T-helper 22 cell (primary cell): Measurements from ENCODE around the gene ITPR1.
"Not testable (repeated sequence)": the region's sequence is repeated elsewhere in the genome, so short reads cannot be mapped to it uniquely, and the experiment has no call there.

Source experiments
- DNase-seq: peaks from one replicate; pipeline ENCODE4 v3.0.0-alpha.2; 2020; ENCODE audit warnings: low read depth

Gene ITPR1

DNA sequence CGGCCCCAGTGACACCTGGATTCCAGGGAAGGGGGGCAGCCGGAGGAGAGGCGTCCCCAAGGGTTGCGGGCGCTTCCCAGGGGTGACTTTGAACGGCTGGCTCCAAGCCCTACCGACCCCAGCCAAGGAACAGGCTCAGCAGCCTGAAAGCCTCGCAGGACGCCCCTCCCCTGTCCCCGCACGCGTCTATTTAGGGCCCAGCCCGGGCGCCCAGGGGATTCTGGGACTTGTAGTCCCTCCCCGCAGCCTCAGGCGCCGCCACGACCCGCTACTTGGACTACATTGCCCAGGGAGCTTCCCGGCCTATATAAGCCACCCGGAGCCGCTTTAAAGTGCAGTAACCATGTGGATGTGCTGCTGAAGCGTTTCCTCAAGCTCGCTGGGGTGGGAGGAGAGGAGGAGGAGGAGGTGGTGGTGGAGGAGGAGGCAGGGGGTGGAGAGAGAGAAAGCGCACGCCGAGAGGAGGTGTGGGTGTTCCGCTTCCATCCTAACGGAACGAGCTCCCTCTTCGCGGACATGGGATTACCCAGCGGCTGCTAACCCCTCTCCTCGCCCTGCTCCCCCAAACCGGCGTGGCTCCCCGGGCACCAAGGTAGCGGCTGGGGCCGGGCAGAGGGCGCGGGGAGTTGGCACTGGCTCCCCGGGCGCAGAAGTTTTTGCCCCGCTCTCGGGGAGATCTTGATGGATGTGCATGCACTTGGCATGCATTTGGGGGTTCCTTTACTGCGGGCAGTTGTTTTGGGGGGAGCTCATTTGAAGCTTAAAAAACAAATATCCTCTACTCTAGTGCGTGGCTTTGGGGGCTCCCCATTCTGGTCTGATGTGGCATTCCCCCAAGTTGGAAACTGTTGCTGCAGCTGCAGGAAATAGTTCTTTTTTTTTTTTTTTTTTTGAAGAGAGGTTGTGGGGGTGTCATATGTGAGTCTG, at the start of gene ITPR1:
TSS of gene ITPR1 (plus strand) at position 335 of the 927 bp plus-strand sequence. CDS start 23,144 bp downstream, outside the sequence.
- DNase-seq: peak; percentile 98

DNA sequence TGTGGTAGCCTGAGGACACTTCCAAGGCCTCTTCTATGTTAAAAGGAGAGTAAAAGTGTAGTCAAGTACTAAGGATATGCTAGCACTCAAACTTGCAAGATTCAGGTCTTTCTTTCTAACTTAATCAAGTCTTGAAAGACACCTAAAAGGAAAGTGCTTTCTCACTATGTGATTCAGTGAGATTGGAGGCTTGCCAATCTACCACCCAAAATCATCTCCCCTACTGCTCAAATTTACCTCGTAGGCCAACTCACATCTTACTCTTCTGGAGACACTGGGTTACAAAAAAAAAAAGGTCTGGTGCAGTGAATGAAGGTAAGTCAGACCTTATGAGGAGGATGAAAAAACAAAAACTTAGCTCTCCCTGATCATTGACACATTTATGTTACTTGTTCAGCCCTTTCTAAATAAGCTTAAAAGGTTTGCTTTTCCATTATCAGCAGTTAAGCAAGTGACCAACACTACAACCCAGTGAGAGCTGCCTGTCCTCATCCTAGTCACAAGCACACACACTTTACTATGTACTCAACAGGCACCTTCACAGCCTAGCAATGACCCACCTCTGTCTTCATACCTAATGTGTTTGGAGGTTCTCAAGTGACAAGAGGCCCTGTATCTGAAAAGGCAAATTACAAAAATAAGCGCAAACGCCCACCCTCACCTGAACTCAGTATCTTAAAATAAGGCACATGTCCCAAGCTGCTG, 45.7 kb upstream of the ITPR1 start:
- no peak for DNase-seq

DNA sequence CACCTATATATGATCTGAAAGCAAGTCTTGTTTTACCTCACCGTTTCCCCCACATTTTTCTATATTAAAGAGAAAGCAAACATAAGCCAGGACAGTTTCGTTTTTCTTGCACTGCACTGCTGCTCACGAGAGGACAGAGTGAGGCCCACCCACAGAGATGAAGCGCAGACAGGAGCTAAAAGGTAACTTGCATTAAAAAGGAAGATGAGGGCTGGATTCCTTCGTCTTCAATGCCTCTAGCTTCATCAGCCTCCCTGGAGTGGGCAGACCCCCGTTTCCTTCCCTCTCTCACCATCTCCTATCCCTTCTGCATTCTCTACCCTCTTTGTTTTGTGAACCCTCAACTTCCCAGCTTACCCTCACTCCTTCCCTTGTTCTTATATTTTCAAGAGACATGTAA, 45.0 kb upstream of the ITPR1 start:
- DNase-seq: no peak

DNA sequence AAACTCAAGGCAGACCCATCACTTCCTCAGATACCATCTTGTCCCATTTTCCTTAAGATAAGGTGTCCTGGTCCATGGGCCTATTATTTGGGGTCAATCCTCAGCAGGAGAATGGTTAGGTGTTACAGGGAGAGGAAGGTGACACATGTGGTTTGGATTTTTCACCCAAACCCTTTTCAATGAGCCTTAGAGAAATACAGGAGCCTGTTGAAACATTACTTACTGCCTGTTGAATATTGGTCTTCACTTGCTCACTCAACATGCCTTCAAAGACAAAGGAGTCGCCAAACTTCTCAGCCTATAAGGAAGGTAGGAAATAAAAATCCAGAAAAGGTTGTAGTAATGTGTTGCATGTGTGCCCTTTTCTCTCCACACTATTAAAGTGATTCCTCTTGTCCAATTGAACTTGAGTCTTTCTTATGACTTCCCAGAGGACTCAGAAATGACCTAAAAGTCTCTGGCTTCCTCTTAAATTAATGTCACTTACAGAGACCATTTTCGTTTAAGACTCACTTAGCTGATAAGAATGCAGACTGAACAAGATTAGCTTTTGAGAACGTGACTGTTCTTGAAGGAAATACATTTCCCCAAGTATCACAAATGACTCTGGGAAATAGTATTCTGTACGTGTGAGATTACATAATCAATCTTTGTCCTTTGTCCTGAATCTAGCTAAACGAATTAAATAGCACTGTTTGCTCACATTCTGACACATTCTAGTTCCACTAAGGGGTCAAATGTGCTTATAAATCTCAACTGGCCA, 43.9 kb upstream of the ITPR1 start:
- DNase-seq: no peak

DNA sequence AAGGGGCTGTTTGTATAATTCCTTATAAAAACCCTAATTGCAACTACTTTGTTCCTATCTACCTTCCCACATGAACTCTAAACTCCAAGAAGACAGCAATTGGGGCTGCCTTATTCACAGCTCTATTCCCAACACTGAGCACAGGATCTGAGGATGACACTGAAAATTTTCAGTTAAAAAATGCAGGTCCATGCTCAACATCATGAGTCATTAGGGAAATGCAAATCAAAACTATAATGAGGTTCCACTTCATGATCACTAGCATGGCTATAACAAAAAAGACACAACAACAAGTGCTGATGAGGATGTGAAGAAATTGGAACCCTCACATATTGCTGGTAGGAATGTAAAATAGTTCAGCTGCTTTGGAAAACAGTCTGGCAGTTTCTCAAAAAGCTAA, 39.0 kb upstream of the ITPR1 start:
- no peak for DNase-seq

DNA sequence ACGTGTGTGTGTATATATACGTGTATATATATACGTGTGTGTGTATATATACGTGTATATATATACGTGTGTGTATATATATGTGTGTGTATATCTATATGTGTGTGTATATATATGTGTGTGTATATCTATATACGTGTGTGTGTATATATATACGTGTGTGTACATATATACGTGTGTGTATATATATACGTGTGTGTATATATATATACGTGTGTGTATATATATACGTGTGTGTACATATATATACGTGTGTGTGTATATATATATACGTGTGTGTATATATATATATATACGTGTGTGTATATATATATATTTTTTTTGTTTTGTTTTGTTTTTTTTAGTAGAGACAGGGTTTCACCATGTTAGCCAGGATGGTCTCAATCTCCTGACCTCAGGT, 36.4 kb upstream of the ITPR1 start:
- not testable (repeated sequence) for DNase-seq

DNA sequence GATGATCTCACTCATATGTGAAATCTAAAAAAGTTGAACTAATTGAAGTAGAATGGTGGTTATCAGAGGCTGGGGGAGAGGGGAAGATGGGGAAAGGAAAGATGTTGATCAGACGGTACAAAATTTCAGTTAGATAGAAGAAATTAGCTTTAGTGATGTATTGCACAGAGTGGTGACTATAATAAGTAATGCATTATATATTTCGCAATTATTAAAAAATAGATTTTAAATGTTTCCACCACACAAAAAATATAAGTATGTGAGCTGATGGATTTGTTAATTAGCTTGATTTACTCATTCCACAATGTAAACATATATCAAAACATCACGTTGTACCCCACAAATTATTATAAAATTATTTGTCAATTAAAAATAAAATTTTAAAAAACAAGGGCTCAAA, 34.2 kb upstream of the ITPR1 start:
- DNase-seq: no peak

DNA sequence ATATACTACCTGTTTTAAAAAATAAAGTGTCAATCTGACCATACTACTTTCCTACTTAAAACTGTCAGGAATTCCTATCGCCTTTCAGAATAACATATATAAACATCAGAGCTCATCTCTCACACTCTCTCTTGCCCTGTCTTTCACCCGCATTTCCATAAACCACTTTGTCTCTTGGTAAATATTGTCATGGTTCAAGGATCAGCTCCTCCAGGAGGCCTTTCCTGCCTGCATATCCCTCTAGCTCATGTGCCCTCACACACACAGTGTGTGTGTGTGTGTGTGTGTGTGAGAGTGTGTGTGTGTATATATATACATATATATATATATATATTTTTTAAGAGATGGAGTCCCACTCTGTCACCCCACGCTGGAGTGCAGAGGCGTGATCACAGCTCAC, 32.8 kb upstream of the ITPR1 start:
- DNase-seq: no peak

DNA sequence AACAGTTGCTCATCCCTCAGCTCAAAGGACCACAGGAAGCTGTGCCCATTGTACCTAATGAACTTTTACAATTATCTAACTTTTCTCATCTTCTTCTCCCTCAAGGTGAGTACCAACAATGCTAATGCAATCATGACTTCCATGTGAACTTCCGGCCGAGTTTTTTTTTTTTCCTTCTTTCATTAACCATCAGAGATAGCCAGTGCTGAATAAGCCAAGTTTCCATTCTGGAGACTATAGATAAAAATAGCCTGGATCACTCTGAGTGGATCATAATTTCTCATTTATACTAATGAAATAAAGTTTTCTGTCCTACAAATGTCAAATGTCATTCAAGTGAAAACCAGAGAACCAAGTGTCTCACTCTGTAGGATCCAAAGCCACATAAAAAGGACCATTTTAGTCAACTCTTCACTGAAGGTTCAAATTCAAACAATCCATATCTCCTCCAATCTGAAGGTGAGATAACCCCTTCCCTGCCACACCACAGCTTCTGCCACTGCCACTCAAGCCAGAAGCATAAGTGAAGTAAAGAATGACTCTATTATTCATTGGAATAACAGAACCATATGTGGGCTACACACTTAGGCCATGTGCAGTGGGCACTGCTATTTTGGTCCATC, 31.6 kb upstream of the ITPR1 start:
- DNase-seq: no peak

DNA sequence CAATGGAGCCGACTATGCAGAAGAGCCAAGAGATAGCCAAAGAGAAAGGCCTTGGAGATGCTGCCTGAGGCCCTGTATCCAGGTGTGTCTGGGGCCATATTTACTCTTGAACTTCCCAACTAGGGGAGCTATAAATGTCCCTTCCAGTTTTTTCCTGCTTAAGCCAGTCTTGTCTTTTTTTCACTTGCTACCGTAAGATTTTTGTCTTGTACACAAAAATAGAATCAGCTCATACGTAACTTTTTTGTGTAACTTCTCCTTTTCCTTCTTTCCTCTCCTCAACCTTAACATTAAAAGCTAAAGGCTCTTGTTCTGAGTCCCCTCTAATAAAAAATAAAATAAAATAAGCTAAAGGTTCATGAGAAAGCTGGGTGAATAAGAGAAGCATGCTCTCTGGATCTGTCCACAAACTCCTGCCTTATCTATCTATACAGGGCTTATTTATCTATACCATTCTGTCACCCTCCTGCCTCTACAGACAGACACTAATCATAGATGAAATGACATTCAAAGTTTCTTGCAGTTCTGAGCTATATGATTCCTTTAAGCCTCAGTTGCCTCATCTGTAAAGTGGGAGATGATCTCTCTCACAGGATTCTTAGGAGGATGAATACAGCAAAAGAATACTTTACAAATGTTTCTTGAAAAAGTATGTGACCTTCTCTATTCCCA, 30.6 kb upstream of the ITPR1 start:
- no peak for DNase-seq

DNA sequence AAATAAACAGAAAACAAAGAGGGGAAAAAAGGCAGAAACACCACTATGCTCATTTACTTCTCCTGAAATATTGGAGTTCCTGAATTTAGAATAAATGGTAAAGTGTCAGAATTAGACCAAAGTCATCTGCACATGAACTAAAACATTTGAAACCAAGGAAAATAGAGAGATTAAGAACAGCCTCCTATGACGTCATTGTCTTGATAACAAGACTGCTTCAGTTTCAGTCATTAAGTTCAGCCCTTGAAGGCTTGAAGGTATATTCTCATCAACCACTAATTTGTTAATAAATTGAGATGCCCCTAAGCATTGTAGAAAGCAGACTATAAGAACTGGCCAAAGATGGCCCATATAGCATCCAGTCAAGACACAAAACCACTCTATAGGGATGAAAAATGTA, 28.6 kb upstream of the ITPR1 start:
- DNase-seq: no peak

DNA sequence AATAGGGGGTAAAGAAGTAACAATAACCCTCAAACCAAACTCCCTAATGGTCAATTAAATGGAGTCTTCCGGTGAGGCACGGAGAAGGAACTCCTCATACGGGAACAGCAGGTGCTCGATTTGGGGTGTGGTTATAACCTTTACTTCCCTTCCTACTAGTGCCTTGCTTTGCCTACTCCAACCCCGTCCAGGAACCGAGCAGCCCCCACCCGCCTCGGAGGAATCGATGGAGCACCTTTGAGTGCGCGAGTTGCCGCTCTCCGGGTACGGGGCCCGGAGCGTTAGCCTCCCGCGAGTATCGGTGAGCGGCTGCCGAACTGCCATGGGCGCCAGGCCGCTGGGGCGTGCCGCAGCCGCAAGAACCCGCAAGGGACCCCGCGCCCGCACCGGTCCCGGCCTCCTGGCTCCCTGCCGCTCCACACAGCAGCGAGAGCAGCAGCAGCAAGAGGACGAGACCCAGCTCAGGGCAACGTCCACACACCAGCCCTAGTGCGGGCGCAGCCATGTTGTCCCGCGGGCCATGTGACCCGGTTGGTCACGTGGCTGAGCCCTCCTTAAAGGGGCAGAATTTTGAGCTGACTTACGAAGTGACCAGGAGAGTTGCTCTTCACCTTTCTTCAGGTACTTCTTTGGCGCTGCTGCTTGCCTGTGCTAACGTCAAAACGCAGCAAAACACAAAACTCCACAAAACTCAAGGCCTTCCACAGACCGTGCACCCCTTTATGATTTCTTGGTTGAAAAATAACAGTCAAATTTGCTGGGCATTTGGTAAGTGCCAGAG, 26.2 kb upstream of the ITPR1 start, which contains the start of gene SUMF1:
TSS of gene SUMF1 (minus strand) at position 529 of the 781 bp plus-strand sequence. CDS start at position 505, 24 bp downstream.
- DNase-seq: peak; percentile 58

DNA sequence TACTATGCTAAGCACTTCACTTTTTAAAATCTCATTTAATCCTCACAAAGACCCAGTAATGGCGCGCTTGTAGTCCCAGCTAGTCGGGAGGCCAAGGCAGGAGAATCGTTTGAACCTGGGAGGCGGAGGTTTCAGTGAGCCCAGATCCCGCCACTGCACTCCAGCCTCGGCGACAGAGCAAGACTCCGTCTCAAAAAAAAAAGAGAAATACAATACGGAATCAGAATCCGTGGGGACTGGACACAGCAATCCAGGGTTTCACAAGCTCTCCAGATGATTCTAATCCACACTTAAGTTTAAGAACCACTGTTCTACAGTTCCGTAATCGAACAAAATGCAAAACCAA, 25.7 kb upstream of the ITPR1 start:
- DNase-seq: no peak

DNA sequence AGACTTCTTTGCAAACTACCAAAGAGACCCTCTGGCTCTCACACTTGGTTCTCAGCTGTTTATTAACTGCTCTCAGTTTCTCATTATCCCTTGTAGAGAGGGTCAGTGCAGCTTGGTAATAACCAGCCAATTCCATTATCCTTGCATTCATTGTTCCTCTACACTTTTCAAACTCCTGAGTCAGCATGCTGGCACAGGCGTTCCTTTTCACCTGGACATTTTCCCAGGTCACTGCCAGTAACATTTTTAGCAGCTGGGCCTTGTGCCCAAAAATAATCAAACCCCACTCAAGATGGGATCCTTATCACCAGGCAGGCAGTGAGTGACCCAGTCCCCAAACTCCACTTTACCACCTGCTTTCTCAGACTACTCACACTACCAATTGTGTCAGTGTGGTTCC, 21.2 kb upstream of the ITPR1 start:
- DNase-seq: no peak

DNA sequence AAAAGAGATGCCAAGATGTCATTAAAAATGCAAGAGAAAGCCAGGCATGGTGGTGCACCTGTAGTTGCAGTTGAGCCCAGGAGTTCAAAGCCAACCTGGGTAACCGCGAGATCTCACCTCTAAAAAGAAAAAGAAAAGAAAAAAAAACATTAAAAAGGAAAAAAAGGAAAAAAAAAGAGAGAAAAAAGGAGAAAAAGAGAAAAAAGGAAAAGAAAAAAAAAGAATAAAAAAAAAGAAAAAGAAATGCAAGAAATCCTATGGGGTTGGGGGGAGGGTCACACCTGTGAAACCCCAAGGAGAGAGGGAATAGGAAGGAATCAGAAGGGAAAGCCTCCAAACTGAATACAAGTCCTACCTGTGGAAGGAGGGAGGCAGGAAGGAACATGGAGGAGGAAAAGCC, 20.8 kb upstream of the ITPR1 start:
- no peak for DNase-seq

DNA sequence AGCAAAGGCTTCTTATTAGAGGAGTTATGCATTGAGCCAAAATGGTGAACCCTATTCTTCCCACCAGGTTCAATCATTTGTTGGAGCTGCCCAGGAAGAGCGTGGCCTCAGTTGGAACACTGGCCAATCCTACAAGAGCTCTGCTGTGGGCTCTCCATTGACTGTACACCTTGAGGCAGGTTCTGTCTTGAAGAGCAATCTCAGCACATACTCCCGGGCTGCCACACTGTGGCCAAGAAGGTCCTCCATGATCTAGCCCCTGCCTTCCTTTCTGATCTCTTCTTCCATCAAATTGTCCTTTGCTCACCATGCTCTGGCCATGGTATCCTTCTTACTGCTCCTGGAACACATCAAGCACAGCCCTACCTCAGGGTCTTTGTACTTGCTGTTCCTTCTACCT, 20.4 kb upstream of the ITPR1 start:
- no peak for DNase-seq

DNA sequence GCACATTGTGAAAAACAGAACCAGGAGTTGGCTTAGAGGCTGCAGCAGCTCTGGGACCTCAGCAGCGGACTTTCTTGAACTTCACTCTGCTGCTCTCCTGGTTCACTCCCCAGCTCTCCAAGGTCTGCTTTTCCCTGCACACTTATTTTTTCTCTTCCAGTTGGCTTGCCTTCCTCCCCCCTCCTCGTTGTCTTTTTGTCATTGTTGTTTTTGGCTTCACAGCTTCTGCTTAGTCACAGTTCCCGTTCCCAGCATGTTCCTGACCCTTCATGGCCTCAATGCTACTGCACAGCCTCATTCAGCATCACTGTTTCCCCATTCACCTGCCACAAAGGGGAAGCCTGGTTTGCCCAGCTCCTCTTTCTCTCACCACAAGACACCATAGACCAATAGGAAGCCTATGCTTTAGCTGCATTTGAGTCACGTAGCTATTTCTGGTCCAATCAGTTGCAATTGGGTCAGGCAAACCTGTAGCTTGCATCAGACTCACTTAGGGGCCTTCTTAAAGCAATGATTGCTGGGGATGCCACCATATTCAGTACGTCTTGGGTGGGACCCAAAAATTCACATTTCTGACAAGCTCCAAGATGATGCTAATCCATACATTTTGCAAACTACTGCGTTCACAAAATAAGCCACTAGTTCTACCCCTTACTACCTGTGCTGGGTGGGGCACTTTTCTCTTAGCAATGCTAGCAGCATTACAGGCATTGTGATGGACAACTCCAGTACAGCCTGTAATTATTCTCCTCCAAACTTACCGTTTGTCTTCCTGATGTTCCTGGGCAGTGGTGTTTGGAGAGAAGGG, 18.3 kb upstream of the ITPR1 start:
- no peak for DNase-seq

DNA sequence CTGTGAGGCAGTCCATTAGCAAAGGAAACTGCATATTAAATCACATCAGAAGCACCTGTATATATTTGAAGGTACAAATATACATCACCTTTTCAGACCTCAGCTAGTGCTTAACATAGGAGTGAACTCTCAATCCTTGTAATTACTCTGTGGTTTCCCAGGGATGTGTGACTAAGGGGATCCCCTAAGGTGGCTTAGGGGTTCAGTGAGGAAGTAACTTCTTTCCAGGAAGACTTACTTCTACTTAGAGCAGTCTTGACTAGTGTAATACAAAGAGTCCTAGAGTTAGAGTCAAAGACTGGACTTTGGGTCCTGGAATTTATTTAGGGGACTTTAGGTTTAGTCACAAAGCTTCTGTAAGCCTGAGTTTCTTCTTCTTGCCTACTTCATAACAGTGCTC, 17.3 kb upstream of the ITPR1 start:
- DNase-seq: no peak

DNA sequence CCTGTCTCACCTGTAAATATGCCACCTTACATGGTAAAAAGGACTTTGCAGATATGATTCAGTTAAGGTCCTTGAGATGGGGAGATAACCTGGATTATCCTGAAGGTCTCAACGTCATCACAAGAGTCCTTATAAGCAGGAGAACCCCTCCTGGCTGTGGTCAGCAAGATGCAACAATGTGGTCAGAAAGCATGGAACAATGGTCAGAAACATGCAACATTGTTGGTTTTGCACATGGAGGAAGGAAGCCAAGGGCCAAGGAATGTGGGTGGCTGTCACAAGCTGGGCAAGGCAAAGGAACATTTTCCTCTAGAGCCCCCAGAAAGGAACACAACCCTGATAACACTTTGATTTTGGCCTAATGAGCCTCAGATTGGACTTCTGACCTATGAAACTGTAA, 16.7 kb upstream of the ITPR1 start:
- no peak for DNase-seq

DNA sequence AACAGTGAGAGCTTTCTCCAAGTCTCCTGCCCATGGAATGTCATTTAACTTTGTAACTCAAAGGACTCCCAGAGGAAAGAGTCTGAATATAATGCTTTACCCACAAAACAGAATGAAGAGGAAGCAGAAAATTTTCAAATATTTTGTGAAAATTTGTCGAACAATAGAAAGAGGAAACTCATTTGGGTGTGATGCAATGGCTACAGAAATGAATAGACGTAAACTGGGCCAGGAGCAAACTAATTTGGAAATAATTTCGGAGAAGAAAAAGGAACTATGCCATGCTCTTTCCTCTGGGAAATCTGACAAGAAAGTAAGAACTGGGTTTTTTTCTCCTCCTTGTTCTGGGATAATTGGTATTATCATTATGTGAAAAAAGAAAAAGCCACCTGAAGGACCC, 14.9 kb upstream of the ITPR1 start:
- no peak for DNase-seq
